ENCODE data around the gene PPP6R2. TPM values are rescaled to one million over a fixed set of nuclear protein-coding genes. Genes with fewer than 3 reads are reported as not detected.

Gene PPP6R2
- total and polyA plus RNA-seq, 9 of the 15 experiments (the other 6 are each of a cell fraction or from before 2014, with no cell fraction given), result 0.32 to 39.8 (median 21.4) TPM

DNA sequence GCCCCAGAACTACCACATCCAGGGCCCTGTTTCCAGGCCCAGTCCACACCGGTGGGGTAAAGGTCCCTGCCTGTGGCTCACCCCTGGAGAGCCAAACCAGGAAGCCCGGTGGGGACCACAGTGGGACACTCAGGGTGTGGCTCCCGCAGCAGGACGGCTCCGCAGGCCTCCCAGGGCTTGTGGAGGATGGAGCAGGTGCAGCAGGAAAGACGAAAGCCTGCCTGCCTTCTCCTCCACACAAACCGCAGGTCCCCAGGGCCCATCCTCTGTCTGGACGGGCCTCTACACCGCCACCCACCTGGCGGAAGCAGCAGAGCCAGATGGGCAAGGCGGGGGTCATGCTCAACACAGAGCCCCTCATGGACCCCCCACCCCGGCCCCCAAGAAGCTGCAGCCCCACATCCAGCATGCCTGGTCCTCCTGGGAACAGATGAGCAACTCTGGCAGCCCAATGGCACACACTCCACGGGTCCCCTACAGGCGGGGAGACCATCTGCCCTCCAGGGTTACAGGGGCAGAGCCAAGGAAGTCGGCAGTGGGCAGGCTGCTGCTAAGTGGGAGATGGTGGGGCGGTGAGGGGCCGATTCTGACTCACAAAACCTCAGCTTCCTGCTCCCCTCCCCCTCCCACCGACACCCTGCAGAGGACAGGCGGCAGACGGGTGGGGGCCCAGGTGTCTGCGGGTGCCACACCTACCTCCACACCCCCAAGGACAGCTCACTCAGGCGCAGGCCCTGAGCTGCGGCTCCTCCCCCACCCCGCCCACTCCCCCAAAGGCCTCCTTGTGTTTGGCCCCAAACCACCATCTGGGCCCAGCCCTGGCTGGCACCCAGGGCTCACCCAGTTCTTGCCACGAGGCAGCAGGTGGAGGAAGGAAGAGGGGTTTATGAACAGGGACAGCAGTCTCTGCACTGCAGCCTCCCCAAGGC is 126.5 kb downstream of the PPP6R2 start (continued):
- TF ChIP-seq NRF1 (conservative IDR thresholded peaks at IDR 0.05 in 1 of 2, IDR thresholded peaks at IDR 0.05 in 1 of 2) (peak; percentile 56 to 66; a peak in 3 of 4 replicates), NONO (IDR thresholded peaks at IDR 0.05; ENCODE audit: low read depth in 2 of 2, low read length in 1 of 2) (no peak), CBFA2T3 (IDR thresholded peaks at IDR 0.05) (peak; percentile 15; the same call in 1 of the 2 replicates), RFX7 (CRISPR knock-in tag; IDR thresholded peaks at IDR 0.05) (no peak), ZBTB7A (IDR thresholded peaks at IDR 0.05; ENCODE audit: borderline replicate concordance, control insufficient read depth, low read depth, low read length) (peak; percentile 80; the same call in 1 of the 2 replicates), MAZ (CRISPR knock-in tag; conservative IDR thresholded peaks at IDR 0.05 in 1 of 2, IDR thresholded peaks at IDR 0.05 in 1 of 2) (peak in 1 of 2 experiments; percentile 41; a peak in 1 of 4 replicates), GTF2F1 (IDR thresholded peaks at IDR 0.05; ENCODE audit: low read depth, low read length) (no peak)

DNA sequence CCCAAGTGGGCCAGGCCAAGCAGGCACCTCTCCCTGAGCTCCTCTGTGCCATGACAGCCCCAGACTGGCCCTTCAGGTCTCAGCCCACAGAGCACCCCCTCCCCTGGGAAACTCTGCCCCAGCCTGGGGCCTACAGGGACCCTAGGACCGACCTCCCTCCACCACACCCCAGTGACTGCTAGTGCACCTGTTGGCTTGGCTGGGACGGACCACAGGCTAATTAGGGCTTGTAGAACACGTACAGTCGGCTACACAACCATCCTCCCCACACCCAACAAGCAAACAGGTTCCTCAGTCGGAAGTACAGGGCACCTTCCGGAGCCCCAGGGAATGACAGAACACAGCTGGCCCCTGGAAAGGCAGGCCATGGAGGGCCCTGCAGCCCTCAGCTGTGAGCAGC is 127.4 kb downstream of the PPP6R2 start:
- Histone ChIP-seq H3K9ac (ENCODE audit: insufficient read depth in 1 of 2, low read depth in 2 of 2, low read length in 2 of 2) (peak overlapping the region in 1 of 2 experiments; percentile 71; a peak in 2 of 4 replicates), H2AFZ (ENCODE audit: low read depth, low read length) (no peak overlapping the region), H3K9me3 (replicated peaks; ENCODE audit: control insufficient read depth, insufficient read depth, low read depth, low read length) (no peaks in the 10 kb centered on the region), H3K27ac (ENCODE audit: extremely low read depth, low read depth, low read length) (no peak overlapping the region), H3K4me1 (replicated peaks in 1 of 2; ENCODE audit: control insufficient read depth in 2 of 2, insufficient read depth in 2 of 2, low read length in 2 of 2) (peaks cover 27 to 46% of the 10 kb centered on the region in 2 experiments), H3K27me3 (ENCODE audit: control insufficient read depth in 2 of 2, insufficient read depth in 2 of 2, low read length in 2 of 2) (no peaks in the 10 kb centered on the region), H3K4me3 (no peak overlapping the region), H3K36me3 (ENCODE audit: control insufficient read depth, insufficient read depth, low read length) (peaks cover 19% of the 10 kb centered on the region; the same call in 1 of the 3 replicates), H4K20me1 (replicated peaks; ENCODE audit: control insufficient read depth, insufficient read depth, low read length) (peaks cover 37% of the 10 kb centered on the region), H3K79me2 (ENCODE audit: control insufficient read depth, insufficient read depth, low read length) (peaks cover 57% of the 10 kb centered on the region), H3K4me2 (ENCODE audit: insufficient read depth, low read length) (no peak overlapping the region), H3K9me1 (ENCODE audit: control insufficient read depth, insufficient read depth, low read length) (peaks cover 8% of the 10 kb centered on the region)
- intact Hi-C loops (cut with micrococcal nuclease) (no loop called here), in situ Hi-C loops (cut with MboI) (no loop called here)
- POLR2A ChIA-PET, result interaction anchor here (0.5 to 1.2 kb wide), 4 partner anchors 19 to 917 kb away, joined by 3 to 4 read pairs (median 4); no protein-coding TSS in a partner anchor
- BruUV-seq (replicated peaks), result no TSS peak
- no peak for ATAC-seq
- no peak for TF ChIP-seq HSF4 (CRISPR knock-in tag; IDR thresholded peaks at IDR 0.05; ENCODE audit: borderline replicate concordance)
- TF ChIP-seq RBM39 (optimal IDR thresholded peaks at IDR 0.05; ENCODE audit: low read depth, low read length), result no peak
- no peak for FAIRE-seq
- no peak for DNase-seq (ENCODE audit: extremely low read depth in 1 of 4, low spot score in 3 of 4)
- 57% methylated on average over 3 of the region's 6 CpGs for WGBS (ENCODE audit: insufficient coverage, low coverage, missing lambda C conversion rate)
- CTCF ChIA-PET (ENCODE audit: low intra/inter-chr PET ratio), result no interaction called here
